Myocyte (in vitro differentiated cells): ENCODE results near the gene DIDO1. TPM values are rescaled to one million over a fixed set of nuclear protein-coding genes. Genes with fewer than 3 reads are reported as not detected.
"Not testable (repeated sequence)": the region's sequence is repeated elsewhere in the genome, so short reads cannot be mapped to it uniquely, and the experiment has no call there.

Source experiments
- DNase-seq: peaks from one replicate; pipeline ENCODE4 v3.0.0-alpha.2; 2012; ENCODE audit warnings: low read depth
- total RNA-seq: library from RNA; depleted of rRNA; stranded (reverse); fragments of >200 nt; gene quantifications from 2 replicates; pipeline ENCODE4 v1.2.3, GENCODE V29; 2014

Gene DIDO1
- total RNA-seq, 1 donor from 2014 or later, result 31.9 TPM

DNA sequence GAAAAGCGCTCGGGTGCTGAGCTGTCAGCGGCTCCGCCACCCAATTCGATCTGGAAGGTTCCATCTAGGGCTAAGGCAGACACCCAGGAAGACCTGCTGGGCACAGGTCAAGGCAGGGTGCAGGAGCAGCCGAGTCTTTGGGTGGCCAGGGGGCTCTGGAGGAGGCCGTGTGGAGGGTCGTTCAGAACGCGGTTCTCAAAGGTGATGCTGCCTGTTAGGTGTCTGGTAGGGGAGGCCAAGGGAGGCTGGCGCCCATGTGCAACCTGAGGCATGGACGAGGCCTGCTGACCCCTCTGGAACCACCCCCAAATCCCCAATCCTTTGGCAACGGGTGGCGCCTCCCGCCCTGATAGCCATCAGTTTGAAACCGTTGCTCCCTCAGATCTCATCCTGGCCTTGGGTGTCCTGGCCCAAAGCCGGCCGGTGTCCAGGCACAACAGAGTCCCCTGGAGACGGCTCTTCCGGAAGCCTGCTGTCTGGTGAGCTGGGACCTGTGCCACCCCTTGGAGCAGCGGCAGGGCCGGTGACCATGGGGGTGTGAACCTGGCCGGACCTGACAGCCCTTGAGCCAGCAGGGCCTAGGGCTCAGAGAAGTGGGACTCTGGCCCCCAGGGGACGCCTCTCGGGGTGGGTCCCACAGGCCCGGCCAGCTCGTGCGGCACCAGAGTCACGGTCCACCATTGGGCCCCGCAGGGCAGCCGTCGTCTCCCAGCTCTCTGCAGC is 36.7 kb upstream of the DIDO1 start:
- no peak for DNase-seq

DNA sequence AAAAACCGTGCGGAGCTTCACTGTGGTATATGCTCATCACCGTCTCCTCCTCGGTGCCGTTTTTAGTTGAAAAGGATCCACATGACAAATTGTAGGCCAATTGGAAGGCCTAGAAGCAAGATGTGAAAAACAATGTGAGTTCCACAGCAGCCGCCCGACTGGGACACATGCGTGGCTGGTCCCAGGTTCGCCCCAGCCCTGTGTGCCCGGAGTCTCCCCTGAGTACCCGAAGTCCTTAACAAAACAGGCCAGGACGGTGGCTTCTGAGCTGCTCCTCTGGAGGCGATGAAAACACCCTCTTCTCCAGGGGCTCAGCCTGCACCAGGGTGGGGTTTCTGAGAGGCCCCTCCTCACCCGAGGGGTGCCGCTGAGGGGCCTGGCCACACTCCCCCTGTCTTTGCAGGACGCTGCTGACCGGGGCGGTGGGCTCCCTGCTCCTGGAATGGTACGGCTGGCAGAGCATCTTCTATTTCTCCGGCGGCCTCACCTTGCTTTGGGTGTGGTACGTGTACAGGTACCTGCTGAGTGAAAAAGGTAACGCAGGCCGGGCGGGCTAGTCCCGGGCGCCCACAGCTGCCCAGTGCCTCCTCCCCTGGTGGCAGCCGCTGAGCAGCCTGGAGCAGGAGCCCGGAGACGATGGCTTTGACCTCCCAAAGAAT is 36.0 kb upstream of the DIDO1 start:
- DNase-seq, result no peak

DNA sequence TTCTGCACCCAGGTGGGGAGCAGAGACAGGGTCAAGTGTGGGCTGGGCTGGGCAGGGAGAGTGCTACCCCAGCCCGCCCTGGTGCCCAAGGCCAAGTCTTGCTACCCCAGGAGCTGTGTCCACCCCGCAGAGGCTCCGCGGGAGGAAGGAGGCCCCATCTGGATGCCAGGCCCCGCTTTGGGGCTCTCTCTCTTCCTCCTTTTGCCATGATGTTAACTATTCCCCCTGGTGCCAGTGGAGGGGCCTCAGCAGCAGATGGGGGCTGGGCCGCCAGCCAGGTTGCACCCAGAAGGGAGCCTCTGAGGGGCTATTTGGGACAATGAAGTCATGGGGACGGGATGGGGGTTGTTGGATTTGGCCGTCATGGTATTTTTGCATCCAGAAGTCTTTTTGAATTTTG is 35.5 kb upstream of the DIDO1 start:
- no peak for DNase-seq

GRCh38 chr20:62961310-62961783 is 35.0 kb upstream of the DIDO1 start:
- no peak for DNase-seq

DNA sequence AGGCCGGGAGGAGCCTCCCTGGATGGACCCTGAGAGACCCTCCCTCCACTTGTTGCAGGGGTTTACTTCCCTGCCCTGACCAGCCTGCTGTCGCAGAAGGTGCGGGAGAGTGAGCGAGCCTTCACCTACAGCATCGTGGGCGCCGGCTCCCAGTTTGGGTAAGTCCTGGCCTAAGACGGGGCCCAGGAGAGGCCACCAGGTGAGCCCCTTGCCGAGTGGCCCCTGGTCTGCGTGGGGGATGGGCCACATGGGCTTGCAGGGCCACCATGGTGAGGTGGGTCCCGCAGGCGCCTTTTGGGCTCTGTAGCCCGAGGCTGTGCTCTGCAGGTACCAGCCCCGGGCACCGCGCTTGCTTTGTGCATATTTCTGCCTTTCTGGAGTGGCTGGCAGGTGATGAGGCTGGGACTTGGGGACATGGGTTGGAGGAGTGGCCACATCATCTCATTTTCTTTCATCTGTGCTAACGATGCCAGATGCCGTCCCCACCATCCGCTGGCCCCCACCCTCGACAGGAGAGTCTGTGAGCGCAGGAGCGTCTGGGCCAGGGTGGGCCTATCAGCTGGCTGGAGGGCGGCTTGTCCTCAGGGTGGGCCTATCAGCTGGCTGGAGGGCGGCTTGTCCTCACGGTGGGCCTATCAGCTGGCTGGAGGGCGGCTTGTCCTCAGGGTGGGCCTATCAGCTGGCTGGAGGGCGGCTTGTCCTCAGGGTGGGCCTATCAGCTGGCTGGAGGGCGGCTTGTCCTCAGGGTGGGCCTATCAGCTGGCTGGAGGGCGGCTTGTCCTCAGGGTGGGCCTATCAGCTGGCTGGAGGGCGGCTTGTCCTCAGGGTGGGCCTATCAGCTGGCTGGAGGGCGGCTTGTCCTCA is 34.4 kb upstream of the DIDO1 start:
- not testable (repeated sequence) for DNase-seq

DNA sequence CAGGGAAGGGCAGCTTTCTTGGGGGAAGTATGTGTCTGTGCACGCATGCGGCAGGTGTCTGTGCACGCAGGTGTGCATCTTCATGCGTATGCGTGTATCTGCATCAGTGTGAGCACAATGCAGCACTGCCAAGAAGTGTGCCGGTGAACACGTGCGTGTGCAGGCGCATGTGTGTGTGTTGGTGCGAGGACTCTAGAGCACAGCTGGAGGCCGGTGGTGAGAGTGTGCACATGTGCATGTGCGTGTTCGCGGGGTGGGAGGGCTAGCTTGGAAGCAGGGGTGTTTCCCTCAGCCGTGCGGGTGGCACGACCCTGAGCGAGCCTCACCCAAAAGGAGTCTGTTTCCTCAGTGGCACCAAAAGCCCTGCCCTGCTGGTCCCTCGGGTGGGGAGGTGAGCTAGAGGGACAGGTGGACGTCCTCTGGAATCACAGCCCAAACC is 33.7 kb upstream of the DIDO1 start:
- no peak for DNase-seq

GRCh38 chr20:62959101-62959971 is 33.0 kb upstream of the DIDO1 start:
- no peak for DNase-seq

DNA sequence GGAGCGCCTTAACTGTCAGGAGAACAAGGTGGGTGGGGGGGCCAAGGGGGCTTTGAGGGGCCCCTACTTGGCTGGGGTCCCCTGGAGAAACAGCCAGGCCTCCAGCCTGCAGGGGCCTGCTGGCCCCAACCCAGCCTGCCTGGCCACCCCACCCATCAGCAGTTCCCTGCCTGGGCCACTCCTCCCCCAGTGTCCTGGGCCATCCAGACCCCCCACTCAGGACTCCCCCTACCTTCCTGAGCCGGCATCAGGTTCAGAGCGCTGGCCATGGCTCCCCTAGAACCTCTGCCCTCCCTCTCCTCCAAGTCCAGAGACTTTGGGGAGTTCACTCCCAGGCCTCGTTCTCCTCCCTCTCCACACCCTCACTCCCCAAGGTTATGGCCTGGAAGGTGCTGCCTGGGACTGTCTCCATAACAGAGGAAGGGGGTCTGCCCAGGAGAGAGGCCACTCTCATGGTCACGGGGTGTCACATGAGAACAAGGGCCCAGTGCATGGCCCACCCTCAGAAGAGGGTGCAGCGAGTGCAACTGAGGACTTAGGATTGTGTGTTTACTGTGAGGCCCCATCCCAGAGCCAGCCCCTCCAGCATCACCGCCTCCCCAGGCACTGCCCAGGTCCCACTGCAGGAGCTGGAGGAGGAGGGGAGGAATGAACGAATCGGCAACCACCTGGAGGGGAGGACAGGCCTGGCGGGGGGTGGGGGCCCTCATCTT is 32.2 kb upstream of the DIDO1 start:
- no peak for DNase-seq

GRCh38 chr20:62957136-62958117 is 31.1 kb upstream of the DIDO1 start:
- no peak for DNase-seq

DNA sequence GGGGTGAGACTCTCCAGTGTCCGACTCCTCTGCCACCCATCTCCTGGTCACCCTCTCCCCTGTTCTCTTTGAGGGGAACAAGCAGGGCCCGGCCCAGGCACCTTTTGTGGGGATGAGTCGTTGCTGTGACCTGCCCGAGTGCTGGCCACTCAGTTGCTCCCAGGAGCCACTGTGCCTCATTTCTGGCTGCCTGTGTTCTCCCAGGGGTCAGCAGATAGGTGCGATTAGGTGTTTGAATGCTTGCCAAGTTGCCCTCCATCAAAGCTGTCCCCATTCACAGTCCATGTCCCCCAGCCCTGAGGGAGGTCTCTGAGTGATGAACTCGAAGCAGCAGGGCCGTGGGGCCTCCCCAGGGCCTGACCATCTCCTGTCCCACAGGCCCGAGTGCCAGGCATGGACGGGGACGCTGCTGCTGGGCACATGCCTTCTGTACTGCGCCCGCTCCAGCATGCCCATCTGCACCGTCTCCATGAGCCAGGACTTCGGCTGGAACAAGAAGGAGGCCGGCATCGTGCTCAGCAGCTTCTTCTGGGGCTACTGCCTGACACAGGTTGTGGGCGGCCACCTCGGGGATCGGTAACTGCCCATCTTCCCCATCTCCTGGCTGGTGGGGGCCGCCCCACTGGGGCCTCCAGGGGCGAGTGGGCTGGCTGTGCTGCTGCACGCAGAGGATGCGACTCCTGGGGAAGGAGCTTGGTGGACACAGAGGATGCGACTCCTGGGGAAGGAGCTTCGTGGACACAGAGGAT is 30.3 kb upstream of the DIDO1 start:
- no peak for DNase-seq

GRCh38 chr20:62955519-62956386 is 29.4 kb upstream of the DIDO1 start:
- DNase-seq, result peak; percentile 13

DNA sequence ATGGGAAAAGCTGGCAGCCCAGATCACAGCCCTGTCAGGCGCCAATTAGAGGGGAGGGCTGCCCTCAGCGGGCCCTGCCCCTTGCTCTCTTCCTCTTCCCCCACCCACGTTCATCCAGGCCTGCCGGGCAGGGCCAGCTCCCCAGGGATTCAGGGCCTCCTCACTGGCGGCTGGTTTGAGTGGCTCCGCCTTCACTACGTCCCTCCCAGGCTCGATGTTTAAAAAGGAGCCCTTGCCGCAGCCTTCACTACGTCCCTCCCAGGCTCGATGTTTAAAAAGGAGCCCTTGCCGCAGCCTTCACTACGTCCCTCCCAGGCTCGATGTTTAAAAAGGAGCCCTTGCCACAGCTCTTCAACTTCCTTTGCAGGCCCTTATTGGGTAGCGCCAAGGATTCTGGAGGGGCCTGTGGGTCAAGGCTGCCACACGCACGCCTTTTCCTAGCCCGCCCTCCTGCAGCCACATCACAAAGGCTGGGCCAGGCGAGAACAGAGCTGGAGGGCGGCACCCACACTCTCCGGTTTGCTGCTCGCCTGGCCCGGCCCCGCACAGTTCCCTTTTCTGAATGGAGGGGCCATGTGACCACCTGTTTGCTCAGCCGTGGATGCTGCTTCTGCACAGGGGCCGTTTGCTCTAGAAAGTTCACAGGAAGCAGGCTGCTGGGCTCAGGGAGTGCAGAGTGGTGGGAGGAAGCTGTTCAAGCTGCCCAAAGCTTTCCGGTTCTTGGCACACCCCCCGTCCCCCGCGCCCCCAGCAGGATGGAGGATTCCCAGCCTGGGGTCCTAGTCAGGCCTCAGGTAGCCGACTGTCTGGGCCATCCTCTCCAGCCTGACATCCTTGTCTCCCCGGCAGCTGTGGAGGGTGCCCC is 27.8 kb upstream of the DIDO1 start:
- peak; percentile 44 for DNase-seq

- no peak for DNase-seq
Observed at GRCh38 chr20:62952968-62953838, 26.9 kb upstream of the DIDO1 start.

DNA sequence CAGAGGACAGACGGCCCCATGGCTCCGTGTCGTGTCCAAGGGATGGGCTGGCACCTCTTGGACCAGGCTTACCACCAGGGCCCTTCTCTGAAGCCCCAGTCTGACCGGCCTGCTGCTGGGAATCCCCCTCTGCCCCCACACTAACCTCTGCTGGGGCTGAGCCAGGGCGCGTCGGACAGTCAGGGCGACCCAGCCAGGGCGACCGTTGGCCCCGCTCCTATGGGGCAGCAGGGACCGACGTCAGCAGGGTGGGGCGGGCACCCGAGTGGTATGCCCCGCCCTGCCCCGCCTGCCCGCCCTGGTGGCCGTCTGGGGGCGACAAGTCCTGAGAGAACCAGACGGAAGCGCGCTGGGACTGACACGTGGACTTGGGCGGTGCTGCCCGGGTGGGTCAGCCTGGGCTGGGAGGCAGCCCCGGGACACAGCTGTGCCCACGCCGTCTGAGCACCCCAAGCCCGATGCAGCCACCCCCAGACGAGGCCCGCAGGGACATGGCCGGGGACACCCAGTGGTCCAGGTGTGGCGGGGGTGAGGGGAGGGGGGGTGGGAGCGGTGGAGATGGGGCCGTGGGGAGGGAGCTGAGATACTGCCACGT is 26.2 kb upstream of the DIDO1 start, which contains the start of gene SLC17A9:
Gene SLC17A9, plus strand, starts transcription at position 337 of the 595 bp plus-strand sequence. Its CDS starts 122 bp downstream, at position 459.
- DNase-seq, result no peak
